Urinary bladder (tissue), 4 donors: ENCODE measurements around the gene IFTAP. TPM values are rescaled to one million over a fixed set of nuclear protein-coding genes. Genes with fewer than 3 reads are reported as not detected.

Experiments
- DNase-seq: peaks from one replicate; pipeline ENCODE4 v3.0.0-alpha.2; 2015; ENCODE audit errors: extremely low spot score
- H3K27ac ChIP-seq: one replicate; pipeline ENCODE4 v1.5.1; 2013; ENCODE audit warnings: low read depth, mild to moderate bottlenecking, moderate library complexity
- H3K36me3 ChIP-seq: one replicate; pipeline ENCODE4 v1.6.1; 2013; ENCODE audit warnings: mild to moderate bottlenecking, moderate library complexity; ENCODE audit not compliant: insufficient read depth
- H3K4me1 ChIP-seq: one replicate; pipeline ENCODE4 v1.6.1; 2013; ENCODE audit warnings: mild to moderate bottlenecking, moderate library complexity; ENCODE audit not compliant: insufficient read depth
- H3K4me3 ChIP-seq: one replicate; pipeline ENCODE4 v1.5.1; 2013; ENCODE audit warnings: low read depth, low read length
- WGBS: extraction: QIAGEN DNeasy Blood & Tissue Kit; methylation state at CpG from one replicate; pipeline ENCODE4 v1.1.7; 2013; 5-methylcytosine and 5-hydroxymethylcytosine counted together
- polyA plus RNA-seq: library from polyadenylated mRNA; stranded (reverse); fragments of 200-250 nt; gene quantifications from one replicate; pipeline ENCODE4 v1.2.3, GENCODE V29; 2013
- total RNA-seq: library from RNA; depleted of rRNA; stranded (reverse); fragments of >200 nt; gene quantifications from one replicate; pipeline ENCODE4 v1.2.3, GENCODE V29; 2014
- donor health status: healthy with polysubstance abuse.
- donor health status: healthy.

IFTAP gene
- total and polyA plus RNA-seq, 2 donors, result 32.0 to 47.2 TPM

- H3K4me1 ChIP-seq, result no peaks in the 10 kb centered on the region
- DNase-seq, result no peak
- 90% methylated on average over 1 of the region's 1 CpG for WGBS
- no peak overlapping the region for H3K27ac ChIP-seq
- no peak overlapping the region for H3K4me3 ChIP-seq
- H3K36me3 ChIP-seq, result no peaks in the 10 kb centered on the region
Observed at GRCh38 chr11:36608491-36609199, 14.3 kb downstream of the IFTAP start.

- no peak overlapping the region for H3K4me3 ChIP-seq
- WGBS, result 69% methylated on average over 2 of the region's 2 CpGs
- DNase-seq, result no peak
- H3K27ac ChIP-seq, result no peak overlapping the region
- no peaks in the 10 kb centered on the region for H3K36me3 ChIP-seq
- H3K4me1 ChIP-seq, result no peaks in the 10 kb centered on the region
Observed at GRCh38 chr11:36609383-36609782, 15.1 kb downstream of the IFTAP start.

GRCh38 chr11:36615826-36616225, 21.5 kb downstream of the IFTAP start:
- no peak for DNase-seq
- WGBS, result 75% methylated on average over 3 of the region's 3 CpGs
- Histone ChIP-seq H3K4me3 (no peak overlapping the region), H3K4me1 (no peaks in the 10 kb centered on the region), H3K36me3 (no peaks in the 10 kb centered on the region), H3K27ac (no peak overlapping the region)

- Histone ChIP-seq H3K36me3 (no peaks in the 10 kb centered on the region), H3K4me3 (no peak overlapping the region), H3K4me1 (no peaks in the 10 kb centered on the region), H3K27ac (no peak overlapping the region)
- no peak for DNase-seq
- WGBS, result 88% methylated on average over 6 of the region's 6 CpGs
Observed at GRCh38 chr11:36617543-36618362, 23.5 kb downstream of the IFTAP start.

- H3K36me3 ChIP-seq, result no peaks in the 10 kb centered on the region
Observed at GRCh38 chr11:36618363-36619047, 24.2 kb downstream of the IFTAP start.

GRCh38 chr11:36619502-36619901, 25.2 kb downstream of the IFTAP start:
- Histone ChIP-seq H3K36me3 (no peaks in the 10 kb centered on the region), H3K27ac (no peak overlapping the region), H3K4me3 (no peak overlapping the region), H3K4me1 (no peaks in the 10 kb centered on the region)
- WGBS, result 23% methylated on average over 5 of the region's 5 CpGs
- no peak for DNase-seq

More at GRCh38 chr11:36618363-36619047, 24.2 kb downstream of the IFTAP start:
- 69% methylated on average over 3 of the region's 3 CpGs for WGBS
- Histone ChIP-seq H3K27ac (no peak overlapping the region), H3K4me1 (no peaks in the 10 kb centered on the region), H3K4me3 (no peak overlapping the region)
- no peak for DNase-seq

GRCh38 chr11:36620246-36620645, 25.9 kb downstream of the IFTAP start:
- no peaks in the 10 kb centered on the region for H3K36me3 ChIP-seq
- H3K4me1 ChIP-seq, result no peaks in the 10 kb centered on the region
- no peak overlapping the region for H3K27ac ChIP-seq
- H3K4me3 ChIP-seq, result no peak overlapping the region
- DNase-seq, result no peak

GRCh38 chr11:36622431-36623136, 28.3 kb downstream of the IFTAP start:
- Histone ChIP-seq H3K4me3 (no peak overlapping the region), H3K36me3 (no peaks in the 10 kb centered on the region), H3K4me1 (no peaks in the 10 kb centered on the region), H3K27ac (no peak overlapping the region)
- DNase-seq, result no peak
- 72% methylated on average over 3 of the region's 3 CpGs for WGBS

GRCh38 chr11:36623494-36623893, 29.2 kb downstream of the IFTAP start:
- Histone ChIP-seq H3K27ac (no peak overlapping the region), H3K4me3 (no peak overlapping the region), H3K36me3 (no peaks in the 10 kb centered on the region), H3K4me1 (no peaks in the 10 kb centered on the region)
- DNase-seq, result no peak
- WGBS, result 92% methylated on average over 5 of the region's 5 CpGs

GRCh38 chr11:36627006-36627405, 32.7 kb downstream of the IFTAP start:
- Histone ChIP-seq H3K27ac (no peak overlapping the region), H3K4me3 (no peak overlapping the region), H3K36me3 (no peaks in the 10 kb centered on the region), H3K4me1 (no peaks in the 10 kb centered on the region)
- DNase-seq, result no peak
- 85% methylated on average over 1 of the region's 1 CpG for WGBS

- H3K4me1 ChIP-seq, result no peaks in the 10 kb centered on the region
- H3K4me3 ChIP-seq, result no peak overlapping the region
- 73% methylated on average over 2 of the region's 2 CpGs for WGBS
Observed at GRCh38 chr11:36627471-36627870, 33.2 kb downstream of the IFTAP start.

GRCh38 chr11:36628141-36628540, 33.8 kb downstream of the IFTAP start:
- Histone ChIP-seq H3K4me1 (no peaks in the 10 kb centered on the region), H3K27ac (no peak overlapping the region), H3K36me3 (no peaks in the 10 kb centered on the region), H3K4me3 (no peak overlapping the region)
- 96% methylated on average over 5 of the region's 5 CpGs for whole genome bisulfite sequencing
- no peak for DNase-seq

More at GRCh38 chr11:36627471-36627870, 33.2 kb downstream of the IFTAP start:
- Histone ChIP-seq H3K36me3 (no peaks in the 10 kb centered on the region), H3K27ac (no peak overlapping the region)
- DNase-seq, result no peak

GRCh38 chr11:36628765-36629244, 34.5 kb downstream of the IFTAP start:
- H3K36me3 ChIP-seq, result no peaks in the 10 kb centered on the region
- H3K4me3 ChIP-seq, result no peak overlapping the region
- no peak for DNase-seq
- 63% methylated on average over 4 of the region's 4 CpGs for WGBS
- no peaks in the 10 kb centered on the region for H3K4me1 ChIP-seq
- H3K27ac ChIP-seq, result no peak overlapping the region
